HL-60 (cell line): ENCODE data around the gene NDUFAF8.

Experiments used
- DNase-seq, 2 experiments: peaks; one replicate each; pipeline ENCODE4 v3.0.0-alpha.2; 2010 to 2020; ENCODE audit warnings: low read depth in 1 of 2, low spot score in 1 of 2
- H3K27ac ChIP-seq: fragments of 250-450 bp; sonication (Bioruptor Pico); replicated peaks from 2 replicates; pipeline ENCODE4 v1.5.1; 2020; ENCODE audit warnings: mild to moderate bottlenecking, moderate library complexity
- H3K27me3 ChIP-seq: fragments of 250-450 bp; sonication (Bioruptor Pico); 2 replicates; pipeline ENCODE4 v1.5.1; 2021; ENCODE audit warnings: mild to moderate bottlenecking, moderate library complexity; ENCODE audit not compliant: insufficient read depth, poor library complexity, severe bottlenecking
- H3K4me3 ChIP-seq: replicated peaks from 2 replicates; pipeline ENCODE4 v1.5.1; 2011; ENCODE audit warnings: mild to moderate bottlenecking, control low read depth, low read length; ENCODE audit not compliant: insufficient read depth
- GABPA ChIP-seq: IDR thresholded peaks from 2 replicates; pipeline ENCODE4 v1.6.1; 2012; ENCODE audit warnings: low read depth
- POLR2AphosphoS5 ChIP-seq: IDR thresholded peaks from 2 replicates; pipeline ENCODE4 v1.6.1; 2012; ENCODE audit warnings: low read depth
- SPI1 ChIP-seq: IDR thresholded peaks from 2 replicates; pipeline ENCODE4 v1.6.1; 2012; ENCODE audit warnings: low read depth, mild to moderate bottlenecking, borderline replicate concordance
- TF ChIP-seq, protein P1 (sequence below): IDR thresholded peaks from 2 replicates; pipeline ENCODE4 v1.6.1; 2012; ENCODE audit warnings: low read depth; ENCODE audit not compliant: insufficient replicate concordance
- TF ChIP-seq, protein P2 (sequence below): IDR thresholded peaks from one replicate; pipeline ENCODE4 v1.5.1; 2011; ENCODE audit warnings: low read length, control low read depth, inconsistent platforms; ENCODE audit not compliant: insufficient read depth

NDUFAF8 gene

DNA sequence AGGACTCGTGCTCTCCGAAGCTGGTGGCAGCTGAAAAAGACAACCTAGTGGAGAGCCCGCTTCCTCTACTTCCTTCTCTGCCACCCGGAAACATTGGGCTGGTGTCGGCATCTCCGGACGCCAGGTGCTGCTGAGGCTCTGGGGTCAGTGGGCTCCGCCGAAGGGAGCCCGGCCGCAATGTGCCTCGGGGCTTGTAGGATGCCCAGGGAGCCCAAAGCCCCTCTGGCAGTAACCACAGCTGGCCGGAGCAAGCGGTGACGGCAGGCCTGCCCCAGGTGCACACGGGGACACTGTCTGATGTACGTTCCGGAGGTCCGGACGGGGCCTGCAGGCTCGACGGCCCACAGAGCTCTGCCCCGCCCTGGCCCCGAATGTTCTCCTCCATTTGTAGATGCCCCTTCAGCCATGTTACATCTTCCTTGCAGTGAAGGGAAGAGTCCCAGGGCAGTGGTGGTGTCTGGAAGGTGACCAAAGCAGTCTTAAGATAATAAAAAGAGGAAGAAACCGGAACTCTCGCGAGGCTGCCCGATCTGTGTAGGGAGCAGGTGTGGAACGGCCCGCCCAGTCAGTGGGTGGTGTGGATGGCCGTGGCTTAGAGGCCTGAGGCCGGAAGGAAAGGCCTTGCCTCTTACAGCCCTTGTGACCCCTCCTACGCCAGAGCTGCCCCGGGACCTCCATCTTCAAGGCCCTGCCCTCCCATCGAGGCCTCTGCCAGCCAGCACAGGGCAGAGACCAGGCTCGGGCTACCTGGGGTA lies 22.6 kb downstream of the NDUFAF8 start:
- H3K27me3 ChIP-seq = no peaks in the 10 kb centered on the region
- H3K27ac ChIP-seq = no peak overlapping the region
- peak in 1 of 2 experiments; percentile 30 for DNase-seq
- H3K4me3 ChIP-seq = no peak overlapping the region
- TF ChIP-seq, protein P1, sequence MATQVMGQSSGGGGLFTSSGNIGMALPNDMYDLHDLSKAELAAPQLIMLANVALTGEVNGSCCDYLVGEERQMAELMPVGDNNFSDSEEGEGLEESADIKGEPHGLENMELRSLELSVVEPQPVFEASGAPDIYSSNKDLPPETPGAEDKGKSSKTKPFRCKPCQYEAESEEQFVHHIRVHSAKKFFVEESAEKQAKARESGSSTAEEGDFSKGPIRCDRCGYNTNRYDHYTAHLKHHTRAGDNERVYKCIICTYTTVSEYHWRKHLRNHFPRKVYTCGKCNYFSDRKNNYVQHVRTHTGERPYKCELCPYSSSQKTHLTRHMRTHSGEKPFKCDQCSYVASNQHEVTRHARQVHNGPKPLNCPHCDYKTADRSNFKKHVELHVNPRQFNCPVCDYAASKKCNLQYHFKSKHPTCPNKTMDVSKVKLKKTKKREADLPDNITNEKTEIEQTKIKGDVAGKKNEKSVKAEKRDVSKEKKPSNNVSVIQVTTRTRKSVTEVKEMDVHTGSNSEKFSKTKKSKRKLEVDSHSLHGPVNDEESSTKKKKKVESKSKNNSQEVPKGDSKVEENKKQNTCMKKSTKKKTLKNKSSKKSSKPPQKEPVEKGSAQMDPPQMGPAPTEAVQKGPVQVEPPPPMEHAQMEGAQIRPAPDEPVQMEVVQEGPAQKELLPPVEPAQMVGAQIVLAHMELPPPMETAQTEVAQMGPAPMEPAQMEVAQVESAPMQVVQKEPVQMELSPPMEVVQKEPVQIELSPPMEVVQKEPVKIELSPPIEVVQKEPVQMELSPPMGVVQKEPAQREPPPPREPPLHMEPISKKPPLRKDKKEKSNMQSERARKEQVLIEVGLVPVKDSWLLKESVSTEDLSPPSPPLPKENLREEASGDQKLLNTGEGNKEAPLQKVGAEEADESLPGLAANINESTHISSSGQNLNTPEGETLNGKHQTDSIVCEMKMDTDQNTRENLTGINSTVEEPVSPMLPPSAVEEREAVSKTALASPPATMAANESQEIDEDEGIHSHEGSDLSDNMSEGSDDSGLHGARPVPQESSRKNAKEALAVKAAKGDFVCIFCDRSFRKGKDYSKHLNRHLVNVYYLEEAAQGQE = no peak
- TF ChIP-seq POLR2AphosphoS5 (no peak), SPI1 (no peak), GABPA (no peak)
- TF ChIP-seq, protein P2, sequence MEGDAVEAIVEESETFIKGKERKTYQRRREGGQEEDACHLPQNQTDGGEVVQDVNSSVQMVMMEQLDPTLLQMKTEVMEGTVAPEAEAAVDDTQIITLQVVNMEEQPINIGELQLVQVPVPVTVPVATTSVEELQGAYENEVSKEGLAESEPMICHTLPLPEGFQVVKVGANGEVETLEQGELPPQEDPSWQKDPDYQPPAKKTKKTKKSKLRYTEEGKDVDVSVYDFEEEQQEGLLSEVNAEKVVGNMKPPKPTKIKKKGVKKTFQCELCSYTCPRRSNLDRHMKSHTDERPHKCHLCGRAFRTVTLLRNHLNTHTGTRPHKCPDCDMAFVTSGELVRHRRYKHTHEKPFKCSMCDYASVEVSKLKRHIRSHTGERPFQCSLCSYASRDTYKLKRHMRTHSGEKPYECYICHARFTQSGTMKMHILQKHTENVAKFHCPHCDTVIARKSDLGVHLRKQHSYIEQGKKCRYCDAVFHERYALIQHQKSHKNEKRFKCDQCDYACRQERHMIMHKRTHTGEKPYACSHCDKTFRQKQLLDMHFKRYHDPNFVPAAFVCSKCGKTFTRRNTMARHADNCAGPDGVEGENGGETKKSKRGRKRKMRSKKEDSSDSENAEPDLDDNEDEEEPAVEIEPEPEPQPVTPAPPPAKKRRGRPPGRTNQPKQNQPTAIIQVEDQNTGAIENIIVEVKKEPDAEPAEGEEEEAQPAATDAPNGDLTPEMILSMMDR = no peak

DNA sequence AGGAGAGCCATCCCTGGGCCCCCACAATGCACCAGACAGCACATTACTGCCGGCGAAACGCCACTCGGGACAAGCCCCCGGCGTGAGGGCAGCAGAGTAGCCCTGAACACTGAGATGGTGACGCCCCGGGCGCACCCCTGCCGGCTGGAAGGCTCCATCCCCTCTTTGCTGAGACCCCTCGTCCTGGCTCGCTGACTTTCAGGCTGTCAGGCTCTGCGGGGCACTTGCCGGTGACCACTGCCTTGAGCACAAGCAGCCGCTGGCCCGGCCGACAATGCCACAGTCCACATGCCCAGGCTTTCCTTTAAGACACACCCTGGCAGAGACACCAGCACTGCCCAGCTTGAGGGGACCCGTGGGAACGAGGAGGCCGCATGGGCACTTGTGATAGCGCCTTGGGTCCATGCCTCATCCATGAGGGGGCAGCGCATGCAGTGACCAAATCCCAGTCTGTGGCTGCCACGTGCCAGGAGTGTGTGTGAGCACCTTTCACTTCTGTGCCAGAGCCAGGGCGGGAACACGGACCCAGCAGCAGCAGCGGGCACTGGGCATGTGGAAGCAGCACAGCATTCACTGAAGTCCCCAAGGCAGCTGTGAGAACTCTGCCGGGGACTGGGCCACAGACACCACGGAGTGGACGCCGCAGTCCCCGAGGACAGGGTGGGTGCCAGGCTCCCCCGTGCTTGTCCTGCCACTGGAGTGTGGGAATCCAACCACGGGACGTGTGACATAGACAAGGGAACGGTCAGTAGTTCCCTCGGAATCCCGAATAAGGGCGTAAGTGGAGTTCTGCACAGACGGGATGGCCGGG lies 24.5 kb downstream of the NDUFAF8 start:
- TF ChIP-seq GABPA (no peak), SPI1 (no peak), POLR2AphosphoS5 (no peak)
- TF ChIP-seq, protein P1 = no peak
- TF ChIP-seq, protein P2 = no peak

DNA sequence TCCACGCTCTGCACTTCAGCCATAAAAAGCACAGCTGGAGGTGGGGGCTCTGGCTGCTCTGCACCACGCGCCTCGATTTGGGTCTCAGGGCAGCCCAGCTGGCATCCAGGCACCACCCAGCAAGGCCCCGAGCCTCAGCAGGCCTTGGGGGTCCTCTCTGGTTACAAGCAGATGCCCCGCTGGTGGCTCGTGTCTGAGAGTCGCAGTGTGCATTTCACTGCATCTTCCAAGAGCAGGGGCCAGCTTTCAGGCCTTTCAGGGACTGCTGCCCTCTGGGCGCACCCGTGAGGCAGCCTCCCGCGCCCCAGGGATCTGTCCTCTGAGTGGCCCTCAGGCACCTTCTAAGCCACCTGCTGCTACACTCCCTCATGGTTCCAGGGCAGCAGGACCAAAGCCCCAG lies 25.5 kb downstream of the NDUFAF8 start:
- no peak overlapping the region for H3K27ac ChIP-seq
- H3K4me3 ChIP-seq = no peak overlapping the region
- TF ChIP-seq GABPA (no peak), POLR2AphosphoS5 (no peak), SPI1 (no peak)
- TF ChIP-seq, protein P1 = no peak
- TF ChIP-seq, protein P2 = no peak
- H3K27me3 ChIP-seq = no peaks in the 10 kb centered on the region
- DNase-seq = no peak

More for the DNA sequence above, 24.5 kb downstream of the NDUFAF8 start:
- no peak overlapping the region for H3K4me3 ChIP-seq
- no peak overlapping the region for H3K27ac ChIP-seq
- H3K27me3 ChIP-seq = no peaks in the 10 kb centered on the region
- DNase-seq = no peak
